K562 (cell line): ENCODE results near the gene FAM72B. TPM values are rescaled to one million over a fixed set of nuclear protein-coding genes. Genes with fewer than 3 reads are reported as not detected.
"Not testable (repeated sequence)": the region's sequence is repeated elsewhere in the genome, so short reads cannot be mapped to it uniquely, and the experiment has no call there.

Experiments
- ATAC-seq: fragments of 200-7000 bp; cut with Tn5 transposase; 3 replicates; pipeline ENCODE4 v1.9.1; 2020; ENCODE audit warnings: moderate library complexity
- BruUV-seq: library from RNA; stranded (reverse); fragments of 400-500 nt; replicated peaks from 2 replicates; lab custom pipeline; 2021; lab: Mats Ljungman, UMichigan
- CTCF ChIA-PET: fragments of 300-600 bp; formaldehyde crosslinking; extraction: SDS; loops from one replicate; lab custom pipeline; 2021; ENCODE audit warnings: low intra/inter-chr PET ratio; lab: Yijun Ruan, JAX
- POLR2A ChIA-PET: fragments of 300-600, 350-650 bp; sonication (Branson Sonifier 250); formaldehyde crosslinking; extraction: SDS; loops from one replicate; lab custom pipeline; 2021; ENCODE audit warnings: antibody characterized with exemption, inconsistent platforms; lab: Yijun Ruan, JAX
- DNase-seq, 4 experiments: peaks; one replicate each; pipeline versions ENCODE4 v3.0.0 to v3.0.0-alpha.2; 2011 to 2018; ENCODE audit warnings: low spot score in 3 of 4, mixed read lengths in 3 of 4; ENCODE audit errors: extremely low read depth in 1 of 4
- FAIRE-seq: peaks from 2 replicates; lab custom pipeline; 2011; peaks lifted over from hg19 to GRCh38; lab: Jason Lieb, UNC
- H2AFZ ChIP-seq: 2 replicates; pipeline ENCODE4 v1.6.0; 2011; ENCODE audit warnings: low read depth, low read length, control low read depth, inconsistent platforms
- H3K27ac ChIP-seq: fragments of 200-600 bp; 3 replicates; pipeline ENCODE4 v1.8.0; 2011; ENCODE audit warnings: low read depth, mild to moderate bottlenecking, control low read depth, inconsistent platforms, low read length, moderate library complexity, mixed read lengths; ENCODE audit errors: extremely low read depth
- H3K27me3 ChIP-seq, 2 experiments: fragments of 300-600 bp in 1 of 2; 2 replicates in 1 of 2; 3 replicates in 1 of 2; pipeline versions ENCODE4 v1.6.0 to v1.8.0; 2011; ENCODE audit warnings: inconsistent platforms in 2 of 2, low read length in 2 of 2, mild to moderate bottlenecking in 1 of 2, mixed read lengths in 1 of 2, moderate library complexity in 1 of 2; ENCODE audit not compliant: control insufficient read depth in 2 of 2, insufficient read depth in 2 of 2
- H3K36me3 ChIP-seq: fragments of 300-600 bp; 3 replicates; pipeline ENCODE4 v1.8.0; 2011; ENCODE audit warnings: mild to moderate bottlenecking, low read length, inconsistent platforms; ENCODE audit not compliant: control insufficient read depth, insufficient read depth
- H3K4me1 ChIP-seq, 2 experiments: fragments of 200-600 bp in 1 of 2; replicated peaks in 1 of 2; 2 replicates in 1 of 2; 3 replicates in 1 of 2; pipeline versions ENCODE4 v1.5.1 to v1.8.0; 2011; ENCODE audit warnings: inconsistent platforms in 2 of 2, low read length in 2 of 2, mild to moderate bottlenecking in 1 of 2, mixed read lengths in 1 of 2, moderate library complexity in 1 of 2; ENCODE audit not compliant: control insufficient read depth in 2 of 2, insufficient read depth in 2 of 2
- H3K4me2 ChIP-seq: 2 replicates; pipeline ENCODE4 v1.6.1; 2011; ENCODE audit warnings: low read length, control low read depth, inconsistent platforms, mixed read lengths; ENCODE audit not compliant: insufficient read depth
- H3K4me3 ChIP-seq: fragments of 200-600 bp; sonication (generic), shearing (Covaris generic); 2 replicates; pipeline ENCODE4 v1.5.1; 2016; ENCODE audit warnings: control low read depth, inconsistent platforms
- H3K79me2 ChIP-seq: fragments of 200-600 bp; 3 replicates; pipeline ENCODE4 v1.8.0; 2011; ENCODE audit warnings: low read length, inconsistent platforms; ENCODE audit not compliant: control insufficient read depth, insufficient read depth
- H3K9ac ChIP-seq, 2 experiments: 2 replicates each; pipeline versions ENCODE4 v1.6.0 to v1.6.1; 2011; ENCODE audit warnings: low read depth in 2 of 2, low read length in 2 of 2, control low read depth in 1 of 2, inconsistent platforms in 1 of 2, mild to moderate bottlenecking in 1 of 2, mixed read lengths in 1 of 2; ENCODE audit not compliant: insufficient read depth in 1 of 2
- H3K9me1 ChIP-seq: one replicate; pipeline ENCODE4 v1.6.0; 2011; ENCODE audit warnings: inconsistent platforms, mild to moderate bottlenecking, low read length, moderate library complexity; ENCODE audit not compliant: control insufficient read depth, insufficient read depth
- H3K9me3 ChIP-seq: replicated peaks from 2 replicates; pipeline ENCODE4 v1.5.1; 2011; ENCODE audit warnings: low read depth, low read length, inconsistent platforms; ENCODE audit not compliant: control insufficient read depth, insufficient read depth
- H4K20me1 ChIP-seq: replicated peaks from 2 replicates; pipeline ENCODE4 v1.6.1; 2011; ENCODE audit warnings: low read length, inconsistent platforms, mixed read lengths; ENCODE audit not compliant: control insufficient read depth, insufficient read depth
- WGBS: fragments of 100-300 bp; shearing (Covaris generic); methylation state at CpG from one replicate; pipeline ENCODE4 v1.1.6; 2016; ENCODE audit warnings: low coverage, mixed read lengths; ENCODE audit not compliant: insufficient coverage; ENCODE audit errors: missing lambda C conversion rate; 5-methylcytosine and 5-hydroxymethylcytosine counted together
- in situ Hi-C: fragments of 300-500 bp; cut with MboI; formaldehyde crosslinking; loops from 4 replicates; pipeline ENCODE4 v1.15.0; 2018; ENCODE audit warnings: inconsistent platforms, mixed read lengths
- intact Hi-C: fragments of 100-400 bp; cut with micrococcal nuclease; formaldehyde crosslinking; loops from 2 replicates; pipeline ENCODE4 v1.14.2; 2022
- polyA plus RNA-seq, 8 experiments: library from polyadenylated mRNA; depleted of rRNA in 4 of 8; stranded (reverse) in 5 of 8; unstranded in 3 of 8; fragments of >200 nt; fragmentation: Nextera tagmentation in 2 of 8; fragmentation: Illumina TruSeq in 1 of 8; extraction: Ambion mirVana in 2 of 8; extraction: Trizol in 1 of 8; gene quantifications; 2 replicates each; pipeline versions ENCODE4 v1.2.1 to v1.2.3, GENCODE V29; 2011 to 2014; ENCODE audit warnings: inconsistent platforms in 1 of 8, missing spikeins in 1 of 8
- total RNA-seq, 7 experiments: library from RNA; depleted of rRNA in 6 of 7; stranded (reverse); fragments of >200 nt in 6 of 7; fragmentation: Illumina TruSeq in 2 of 7; extraction: Trizol in 2 of 7; gene quantifications; 2 replicates each; pipeline versions ENCODE4 v1.2.1 to v1.2.3, GENCODE V29; 2011 to 2021; ENCODE audit warnings: low replicate concordance in 1 of 7

Gene FAM72B
- total and polyA plus RNA-seq, 9 of the 15 experiments (the other 6 are each of a cell fraction or from before 2014, with no cell fraction given), result 11.8 to 61.7 (median 31.5) TPM

DNA sequence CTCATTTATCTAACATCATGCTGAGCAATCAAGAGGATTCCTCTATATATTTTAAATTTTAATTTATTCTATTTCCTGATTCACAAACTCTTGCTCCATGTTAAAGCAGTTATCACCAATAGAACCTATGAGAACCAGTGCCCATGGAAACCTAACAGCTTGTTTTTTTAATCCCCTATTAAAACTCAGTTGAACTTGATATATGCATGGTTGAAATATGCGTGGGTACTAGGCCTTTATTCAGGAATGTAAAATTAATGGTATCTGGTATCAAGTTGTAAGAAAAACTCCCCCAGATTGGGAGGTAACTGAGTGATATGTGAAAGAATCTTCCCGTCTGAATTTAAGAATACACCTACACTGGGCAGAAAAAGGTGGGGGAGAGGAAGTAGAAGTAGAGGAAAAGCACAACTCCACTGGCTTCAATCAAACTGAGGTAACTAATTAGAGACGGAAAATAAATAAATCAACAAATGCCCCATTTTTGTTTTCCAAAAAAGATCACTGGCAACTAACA lies 15.9 kb downstream of the FAM72B start:
- H3K4me1 ChIP-seq, H3K9ac ChIP-seq, H3K27me3 ChIP-seq, H3K36me3 ChIP-seq, H3K4me2 ChIP-seq, POLR2A ChIA-PET, intact Hi-C loops, DNase-seq, H3K4me3 ChIP-seq, ATAC-seq, BruUV-seq, in situ Hi-C loops, H3K79me2 ChIP-seq, CTCF ChIA-PET, H3K9me1 ChIP-seq, H2AFZ ChIP-seq, H3K27ac ChIP-seq, H4K20me1 ChIP-seq, H3K9me3 ChIP-seq, FAIRE-seq: not testable (repeated sequence)
- 100% methylated on average over 2 of the region's 3 CpGs for WGBS

DNA sequence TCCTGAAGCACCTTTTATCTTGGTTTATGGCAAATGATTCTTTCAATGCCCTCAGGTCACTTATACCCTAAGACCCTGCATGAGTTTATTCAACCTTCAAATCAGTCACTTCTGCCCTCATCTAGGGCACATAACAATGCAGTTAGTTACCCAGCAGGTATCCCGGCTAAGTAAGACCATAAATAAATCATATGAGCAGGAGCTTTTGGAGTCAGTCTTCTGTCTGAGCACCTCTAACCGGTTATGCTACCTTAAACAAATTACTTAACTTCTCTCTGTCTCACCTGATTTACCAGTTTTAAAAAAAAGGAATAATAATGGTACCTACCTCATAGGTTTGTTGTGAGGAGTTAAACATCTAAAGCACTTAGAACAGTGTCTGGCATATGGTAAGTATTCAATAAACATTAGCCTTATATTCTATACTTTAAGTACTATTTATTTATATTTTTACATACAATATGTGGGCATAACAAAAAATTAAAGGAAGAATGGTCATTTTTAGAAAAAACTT lies 16.9 kb downstream of the FAM72B start:
- intact Hi-C loops, H2AFZ ChIP-seq, CTCF ChIA-PET, H3K27me3 ChIP-seq, H3K79me2 ChIP-seq, H3K4me2 ChIP-seq, BruUV-seq, H3K9me1 ChIP-seq, H4K20me1 ChIP-seq, in situ Hi-C loops, POLR2A ChIA-PET, ATAC-seq, FAIRE-seq, DNase-seq, H3K36me3 ChIP-seq, H3K4me1 ChIP-seq, H3K9me3 ChIP-seq, H3K9ac ChIP-seq, H3K27ac ChIP-seq, H3K4me3 ChIP-seq: not testable (repeated sequence)
- WGBS, result 40% methylated on average over 1 of the region's 2 CpGs

DNA sequence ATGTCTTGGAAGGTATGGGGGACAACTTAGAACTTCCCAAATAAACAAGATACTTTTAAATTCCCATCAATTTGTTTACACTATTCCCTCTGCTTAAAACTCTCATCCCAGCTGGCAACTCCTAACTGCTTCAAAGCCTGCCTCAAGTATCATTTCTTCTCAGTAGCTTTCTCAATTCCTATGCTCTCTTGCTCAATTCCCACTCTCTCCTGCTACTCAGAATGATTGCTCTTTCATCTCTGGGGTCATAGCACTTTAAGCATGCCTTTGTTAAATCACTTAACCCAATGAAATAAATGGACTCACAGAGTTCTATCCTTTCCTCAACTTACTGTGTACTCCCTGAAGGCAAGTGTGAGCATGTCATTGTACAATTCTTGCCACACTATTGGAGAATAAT lies 18.8 kb downstream of the FAM72B start:
- intact Hi-C loops, in situ Hi-C loops, H3K27me3 ChIP-seq, DNase-seq, H3K79me2 ChIP-seq, H3K4me1 ChIP-seq, BruUV-seq, POLR2A ChIA-PET, H4K20me1 ChIP-seq, FAIRE-seq, CTCF ChIA-PET, H3K9ac ChIP-seq, H3K36me3 ChIP-seq, ATAC-seq, H3K4me2 ChIP-seq, H3K9me3 ChIP-seq, H2AFZ ChIP-seq, H3K27ac ChIP-seq, H3K4me3 ChIP-seq, H3K9me1 ChIP-seq: not testable (repeated sequence)
